GM23248 (cell line): ENCODE results near the gene ATP6V0D1.

Experiments
- EZH2 ChIP-seq: fragments of 200-600 bp; sonication (generic); IDR thresholded peaks from 2 replicates; pipeline ENCODE4 v1.6.1; 2018; ENCODE audit warnings: antibody characterized with exemption, mild to moderate bottlenecking; ENCODE audit not compliant: insufficient read depth, poor library complexity, severe bottlenecking
- EZH2phosphoT487 ChIP-seq: fragments of 200-600 bp; sonication (generic); IDR thresholded peaks from 2 replicates; pipeline ENCODE4 v1.6.1; 2018; ENCODE audit warnings: antibody characterized with exemption, moderate library complexity, mild to moderate bottlenecking, low read depth; ENCODE audit not compliant: insufficient read depth

- TF ChIP-seq EZH2 (no peak), EZH2phosphoT487 (no peak)
These were observed 92.8 kb downstream of the ATP6V0D1 start for GRCh38 chr16:67388191-67388590.
